Breast epithelium (tissue), 4 donors: ENCODE measurements around the gene MRAP. TPM values are rescaled to one million over a fixed set of nuclear protein-coding genes. Genes with fewer than 3 reads are reported as not detected.

Experiments
- DNase-seq, 2 donors: peaks; one replicate each; pipeline ENCODE4 v3.0.0-alpha.2; 2019; ENCODE audit warnings: low spot score in 2 of 2
- H3K27ac ChIP-seq, 2 donors: fragments of 200-600 bp; sonication (generic) in 1 of 2; one replicate each; pipeline ENCODE4 v1.5.1; 2016 to 2019; ENCODE audit warnings: mild to moderate bottlenecking in 1 of 2
- H3K27me3 ChIP-seq, 2 donors: fragments of 200-600 bp; sonication (generic) in 1 of 2; one replicate each; pipeline versions ENCODE4 v1.5.1 to v1.6.0; 2017 to 2019; ENCODE audit warnings: control low read depth in 1 of 2, mild to moderate bottlenecking in 1 of 2
- H3K36me3 ChIP-seq: fragments of 200-600 bp; one replicate; pipeline ENCODE4 v1.5.1; 2019
- H3K4me1 ChIP-seq, 2 donors: fragments of 200-600 bp; sonication (generic); one replicate each; pipeline ENCODE4 v1.5.1; 2016 to 2019; ENCODE audit warnings: control low read depth in 1 of 2
- H3K4me3 ChIP-seq, 3 donors: fragments of 200-600 bp; sonication (generic); 1 replicate in 2 of 3; 2 replicates in 1 of 3; pipeline ENCODE4 v1.5.1; 2016 to 2019; ENCODE audit warnings: mild to moderate bottlenecking in 3 of 3, moderate library complexity in 2 of 3
- H3K9me3 ChIP-seq, 2 donors: fragments of 200-600 bp; sonication (generic) in 1 of 2; one replicate each; pipeline ENCODE4 v1.5.1; 2016 to 2019; ENCODE audit warnings: control low read depth in 1 of 2
- POLR2A ChIP-seq: fragments of 450-650 bp; IDR thresholded peaks from one replicate; pipeline ENCODE4 v1.6.1; 2016; ENCODE audit warnings: antibody characterized with exemption, mild to moderate bottlenecking, moderate library complexity
- POLR2AphosphoS5 ChIP-seq, 3 donors: sonication (generic); formaldehyde crosslinking; IDR thresholded peaks; one replicate each; pipeline ENCODE4 v1.6.1; 2017; ENCODE audit warnings: antibody characterized with exemption in 3 of 3
- intact Hi-C: fragments of 100-400 bp; cut with DNase I; formaldehyde crosslinking; loops from one replicate; pipeline ENCODE4 v1.15.1; 2023; ENCODE audit warnings: low total_unique reads
- total RNA-seq, 3 donors: library from RNA; depleted of rRNA; stranded (reverse); fragments of >200 nt; gene quantifications; one replicate each; pipeline ENCODE4 v1.1.0, GENCODE V29; 2016
- TF ChIP-seq, protein P1 (sequence below), 3 donors: fragments of 450-650 bp; IDR thresholded peaks; one replicate each; pipeline ENCODE4 v1.5.1; 2016 to 2017; ENCODE audit warnings: antibody characterized with exemption in 3 of 3, mild to moderate bottlenecking in 3 of 3, moderate library complexity in 3 of 3

Gene MRAP
- total RNA-seq, 3 donors from 2014 or later = 5.1 to 23.4 (median 8.8) TPM

DNA sequence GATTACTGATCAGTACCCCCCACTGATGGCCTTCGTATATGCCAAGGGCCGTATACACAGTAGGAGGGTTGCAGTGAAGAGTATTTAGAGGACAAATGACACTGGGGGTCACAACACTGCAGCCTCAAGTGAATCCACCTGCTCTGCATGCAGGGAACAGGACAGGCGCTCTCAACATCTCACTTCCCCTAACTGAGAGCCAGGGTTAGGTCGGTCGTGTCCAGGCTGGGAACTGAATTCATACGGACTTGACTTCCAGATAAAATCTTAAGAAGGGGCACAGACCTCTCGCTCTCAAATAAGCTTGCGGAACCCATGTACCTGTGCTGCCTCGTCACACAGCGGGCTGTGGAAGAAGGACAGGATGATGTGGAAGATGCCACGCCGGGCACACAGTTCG lies 22.8 kb downstream of the MRAP start:
- Histone ChIP-seq H3K27ac (no peak overlapping the region), H3K36me3 (peaks cover 19% of the 10 kb centered on the region), H3K27me3 (no peaks in the 10 kb centered on the region), H3K4me3 (no peak overlapping the region), H3K4me1 (no peaks in the 10 kb centered on the region), H3K9me3 (no peaks in the 10 kb centered on the region)
- no peak for DNase-seq
- intact Hi-C loops = no loop called here
- TF ChIP-seq POLR2AphosphoS5 (IDR thresholded peaks at IDR 0.05) (no peak), POLR2A (no peak)
- TF ChIP-seq, protein P1, sequence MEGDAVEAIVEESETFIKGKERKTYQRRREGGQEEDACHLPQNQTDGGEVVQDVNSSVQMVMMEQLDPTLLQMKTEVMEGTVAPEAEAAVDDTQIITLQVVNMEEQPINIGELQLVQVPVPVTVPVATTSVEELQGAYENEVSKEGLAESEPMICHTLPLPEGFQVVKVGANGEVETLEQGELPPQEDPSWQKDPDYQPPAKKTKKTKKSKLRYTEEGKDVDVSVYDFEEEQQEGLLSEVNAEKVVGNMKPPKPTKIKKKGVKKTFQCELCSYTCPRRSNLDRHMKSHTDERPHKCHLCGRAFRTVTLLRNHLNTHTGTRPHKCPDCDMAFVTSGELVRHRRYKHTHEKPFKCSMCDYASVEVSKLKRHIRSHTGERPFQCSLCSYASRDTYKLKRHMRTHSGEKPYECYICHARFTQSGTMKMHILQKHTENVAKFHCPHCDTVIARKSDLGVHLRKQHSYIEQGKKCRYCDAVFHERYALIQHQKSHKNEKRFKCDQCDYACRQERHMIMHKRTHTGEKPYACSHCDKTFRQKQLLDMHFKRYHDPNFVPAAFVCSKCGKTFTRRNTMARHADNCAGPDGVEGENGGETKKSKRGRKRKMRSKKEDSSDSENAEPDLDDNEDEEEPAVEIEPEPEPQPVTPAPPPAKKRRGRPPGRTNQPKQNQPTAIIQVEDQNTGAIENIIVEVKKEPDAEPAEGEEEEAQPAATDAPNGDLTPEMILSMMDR (IDR thresholded peaks at IDR 0.05) = no peak

DNA sequence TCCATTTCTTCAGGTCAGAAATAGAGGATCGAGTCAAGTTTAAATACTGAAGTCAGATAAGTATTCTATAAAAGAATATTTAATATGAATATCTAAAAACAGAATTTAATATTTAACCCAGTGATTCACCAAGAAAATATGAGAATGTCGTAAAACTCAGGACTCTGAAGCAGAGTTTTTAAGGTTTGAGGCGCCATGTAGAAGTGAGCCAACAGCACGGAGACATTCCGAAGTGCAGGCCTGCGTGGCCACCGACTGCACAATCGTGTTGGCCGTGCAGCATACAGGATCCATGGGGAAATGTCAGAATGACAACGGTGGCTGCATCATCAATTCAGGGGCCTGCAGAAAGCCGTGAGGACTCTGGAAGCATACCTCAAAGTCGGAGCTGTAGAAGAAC lies 23.4 kb downstream of the MRAP start:
- H3K4me1 ChIP-seq = no peaks in the 10 kb centered on the region
- H3K27ac ChIP-seq = no peak overlapping the region
- no peaks in the 10 kb centered on the region for H3K9me3 ChIP-seq
- intact Hi-C loops = no loop called here
- no peak for DNase-seq
- no peak overlapping the region for H3K4me3 ChIP-seq
- TF ChIP-seq POLR2A (no peak), POLR2AphosphoS5 (IDR thresholded peaks at IDR 0.05) (no peak)
- TF ChIP-seq, protein P1 (IDR thresholded peaks at IDR 0.05) = no peak
- no peaks in the 10 kb centered on the region for H3K27me3 ChIP-seq
- H3K36me3 ChIP-seq = peaks cover 19% of the 10 kb centered on the region

DNA sequence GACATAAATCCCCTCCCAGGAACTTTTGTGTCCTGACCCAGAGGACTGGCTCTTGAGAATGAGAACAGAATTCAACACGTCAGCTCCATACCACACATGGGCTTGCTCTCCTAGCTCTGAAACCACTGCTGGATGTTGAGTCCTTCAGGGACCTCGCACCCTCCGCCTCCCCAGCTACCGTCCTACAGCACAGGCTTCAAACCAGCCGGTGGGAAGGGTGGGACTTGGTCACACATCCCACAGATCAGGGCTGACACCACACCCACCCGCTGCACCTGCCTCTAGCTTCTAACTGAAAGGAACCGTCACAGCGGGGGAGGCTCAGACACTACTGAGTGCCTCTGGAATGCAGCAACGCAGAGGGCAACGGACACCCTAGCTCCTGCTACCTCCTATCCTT lies 24.0 kb downstream of the MRAP start:
- DNase-seq = no peak
- Histone ChIP-seq H3K4me1 (no peaks in the 10 kb centered on the region), H3K4me3 (no peak overlapping the region), H3K9me3 (no peaks in the 10 kb centered on the region), H3K27me3 (no peaks in the 10 kb centered on the region), H3K36me3 (peaks cover 19% of the 10 kb centered on the region), H3K27ac (no peak overlapping the region)
- intact Hi-C loops = no loop called here
- TF ChIP-seq, protein P1 (IDR thresholded peaks at IDR 0.05) = no peak
- TF ChIP-seq POLR2AphosphoS5 (IDR thresholded peaks at IDR 0.05) (no peak), POLR2A (no peak)

DNA sequence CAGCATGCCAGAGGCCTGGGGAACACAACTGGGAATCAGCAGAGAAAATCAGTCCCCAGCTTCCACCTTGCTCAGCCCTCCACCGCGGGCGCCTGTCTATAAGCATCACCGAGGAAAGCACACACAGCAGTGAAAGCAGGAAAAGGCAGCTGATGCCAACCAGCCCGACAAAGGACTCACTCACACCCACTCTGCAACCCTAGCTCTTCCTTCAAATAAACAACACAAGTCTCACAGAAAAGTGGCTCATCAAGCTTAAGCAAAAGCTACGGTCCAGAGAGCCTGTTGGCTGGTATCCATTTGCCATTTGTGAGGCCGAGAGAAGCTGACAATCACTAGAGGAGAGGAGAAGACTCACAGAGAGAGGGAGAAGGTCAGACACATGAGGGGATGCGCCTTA lies 27.1 kb downstream of the MRAP start:
- no peak for TF ChIP-seq POLR2A
- TF ChIP-seq POLR2AphosphoS5 (IDR thresholded peaks at IDR 0.05) = no peak
- TF ChIP-seq, protein P1 (IDR thresholded peaks at IDR 0.05) = no peak
- no peak overlapping the region for H3K4me3 ChIP-seq
- H3K9me3 ChIP-seq = no peaks in the 10 kb centered on the region
- DNase-seq = no peak
- no peaks in the 10 kb centered on the region for H3K27me3 ChIP-seq
- peak overlapping the region in 1 of 2 donors; percentile 12 for H3K27ac ChIP-seq
- peaks cover 10% of the 10 kb centered on the region for H3K36me3 ChIP-seq
- H3K4me1 ChIP-seq = no peaks in the 10 kb centered on the region
- intact Hi-C loops = no loop called here

DNA sequence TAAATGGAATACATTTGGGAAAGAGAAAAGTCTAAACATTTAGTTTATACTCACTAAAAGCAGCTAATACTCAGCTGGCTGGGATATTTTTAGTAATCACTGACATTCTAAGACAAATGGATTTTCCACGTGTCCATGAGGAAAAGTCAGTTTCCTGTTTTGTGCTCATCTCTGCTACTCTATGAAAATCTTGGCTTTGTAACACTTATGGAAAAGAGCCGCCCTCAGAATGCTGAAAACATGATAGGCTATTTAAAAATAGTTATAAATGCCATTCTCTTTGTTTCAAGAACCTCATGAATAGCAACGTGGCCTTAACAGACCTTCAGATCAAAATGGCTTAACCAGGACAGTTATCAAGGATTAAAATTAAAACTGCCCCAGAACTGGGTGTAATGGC lies 29.9 kb downstream of the MRAP start:
- peaks cover 13% of the 10 kb centered on the region for H3K36me3 ChIP-seq
- intact Hi-C loops = no loop called here
- no peak for DNase-seq
- H3K27ac ChIP-seq = peak overlapping the region in 1 of 2 donors; percentile 58
- H3K27me3 ChIP-seq = no peaks in the 10 kb centered on the region
- no peak overlapping the region for H3K4me3 ChIP-seq
- no peaks in the 10 kb centered on the region for H3K4me1 ChIP-seq
- H3K9me3 ChIP-seq = no peaks in the 10 kb centered on the region
- TF ChIP-seq, protein P1 (IDR thresholded peaks at IDR 0.05) = no peak
- TF ChIP-seq POLR2A (no peak), POLR2AphosphoS5 (IDR thresholded peaks at IDR 0.05) (no peak)
